Ammon's horn (tissue), 1 donor: ENCODE data around the gene PPP1R12A.

Experiments
- DNase-seq: peaks from one replicate; pipeline ENCODE4 v3.0.0-alpha.2; 2016; ENCODE audit warnings: low spot score

PPP1R12A gene

GRCh38 chr12:79935624-79936345 is 888 bp upstream of the PPP1R12A start:
- DNase-seq: peak; percentile 35

GRCh38 chr12:79934281-79935020 is 446 bp downstream of the PPP1R12A start:
- peak; percentile 59 for DNase-seq

- DNase-seq: peak; percentile 19
Observed at GRCh38 chr12:79933532-79934264, 1.2 kb downstream of the PPP1R12A start.

- no peak for DNase-seq
Observed at GRCh38 chr12:79933043-79933442, 1.9 kb downstream of the PPP1R12A start.

- DNase-seq: no peak
Observed at GRCh38 chr12:79932357-79932756, 2.5 kb downstream of the PPP1R12A start.

GRCh38 chr12:79929065-79929464 is 5.8 kb downstream of the PPP1R12A start:
- no peak for DNase-seq

- no peak for DNase-seq
Observed at GRCh38 chr12:79927772-79928474, 7.0 kb downstream of the PPP1R12A start.

- DNase-seq: no peak
Observed at GRCh38 chr12:79926951-79927350, 7.9 kb downstream of the PPP1R12A start.

- no peak for DNase-seq
Observed at GRCh38 chr12:79925492-79925891, 9.4 kb downstream of the PPP1R12A start.

- no peak for DNase-seq
Observed at GRCh38 chr12:79921786-79922185, 13.1 kb downstream of the PPP1R12A start.

GRCh38 chr12:79920421-79921238 is 14.3 kb downstream of the PPP1R12A start:
- DNase-seq: no peak

- DNase-seq: no peak
Observed at GRCh38 chr12:79919762-79920161, 15.1 kb downstream of the PPP1R12A start.

GRCh38 chr12:79916826-79917225 is 18.1 kb downstream of the PPP1R12A start:
- DNase-seq: no peak

- DNase-seq: no peak
Observed at GRCh38 chr12:79911889-79912656, 22.8 kb downstream of the PPP1R12A start.

- DNase-seq: no peak
Observed at GRCh38 chr12:79908366-79908765, 26.5 kb downstream of the PPP1R12A start.

GRCh38 chr12:79901506-79901905 is 33.4 kb downstream of the PPP1R12A start:
- DNase-seq: no peak

- DNase-seq: no peak
Observed at GRCh38 chr12:79900951-79901350, 33.9 kb downstream of the PPP1R12A start.

GRCh38 chr12:79900199-79900598 is 34.7 kb downstream of the PPP1R12A start:
- DNase-seq: no peak

GRCh38 chr12:79897617-79898016 is 37.3 kb downstream of the PPP1R12A start:
- DNase-seq: no peak

- DNase-seq: no peak
Observed at GRCh38 chr12:79895804-79896203, 39.1 kb downstream of the PPP1R12A start.

GRCh38 chr12:79895071-79895470 is 39.8 kb downstream of the PPP1R12A start:
- no peak for DNase-seq
